HFFc6 (cell line): ENCODE results near the gene RPS6KA5. TPM values are rescaled to one million over a fixed set of nuclear protein-coding genes. Genes with fewer than 3 reads are reported as not detected.
"Not testable (repeated sequence)": the region's sequence is repeated elsewhere in the genome, so short reads cannot be mapped to it uniquely, and the experiment has no call there.

Experiments
- DNase-seq: peaks from one replicate; pipeline ENCODE4 v3.0.0-alpha.2; 2018
- H3K27ac Mint-ChIP-seq: 2 replicates; pipeline ENCODE4 v1.8.0; 2020; ENCODE audit warnings: mild to moderate bottlenecking, mixed read lengths
- H3K27me3 Mint-ChIP-seq: 2 replicates; pipeline ENCODE4 v1.8.0; 2021; ENCODE audit warnings: mild to moderate bottlenecking, moderate library complexity, mixed read lengths; ENCODE audit not compliant: insufficient read depth
- H3K36me3 Mint-ChIP-seq: 2 replicates; pipeline ENCODE4 v1.8.0; 2021; ENCODE audit warnings: low read depth, mixed read lengths
- H3K4me1 Mint-ChIP-seq: 2 replicates; pipeline ENCODE4 v1.8.0; 2020; ENCODE audit warnings: low read depth, mixed read lengths
- H3K4me3 Mint-ChIP-seq: 2 replicates; pipeline ENCODE4 v1.8.0; 2020; ENCODE audit warnings: mild to moderate bottlenecking, moderate library complexity, mixed read lengths
- H3K9me3 Mint-ChIP-seq: 2 replicates; pipeline ENCODE4 v1.8.0; 2020; ENCODE audit warnings: mild to moderate bottlenecking, mixed read lengths
- CTCF ChIP-seq: fragments of 200-600 bp; sonication (generic); IDR thresholded peaks from 2 replicates; pipeline ENCODE4 v1.5.0; 2021; ENCODE audit warnings: antibody characterized with exemption, mild to moderate bottlenecking
- total RNA-seq, 6 experiments: library from RNA; stranded (reverse); fragmentation: NEBNext Ultra II Directional; extraction: Animal tissue kit (Norgen Biotek cat#: 25700); gene quantifications; 2 replicates in 1 of 6; 3 replicates in 5 of 6; pipeline ENCODE4 v1.2.3, GENCODE V29; 2021

RPS6KA5 gene
- total RNA-seq, 6 experiments from 2014 or later: 0.36 to 0.91 (median 0.48) TPM

- H3K4me1 Mint-ChIP-seq: no peaks in the 10 kb centered on the region
- H3K27ac Mint-ChIP-seq: no peak overlapping the region
- H3K36me3 Mint-ChIP-seq: no peaks in the 10 kb centered on the region
- peaks cover 7% of the 10 kb centered on the region for H3K27me3 Mint-ChIP-seq
- no peak for DNase-seq
- TF ChIP-seq CTCF: no peak
- no peak overlapping the region for H3K4me3 Mint-ChIP-seq
- H3K9me3 Mint-ChIP-seq: no peaks in the 10 kb centered on the region
These were observed 19.0 kb downstream of the RPS6KA5 start for GRCh38 chr14:91041450-91041849.

- no peaks in the 10 kb centered on the region for H3K4me1 Mint-ChIP-seq
- no peaks in the 10 kb centered on the region for H3K9me3 Mint-ChIP-seq
- no peak for DNase-seq
- H3K27ac Mint-ChIP-seq: no peak overlapping the region
- no peak overlapping the region for H3K4me3 Mint-ChIP-seq
- no peaks in the 10 kb centered on the region for H3K36me3 Mint-ChIP-seq
- peaks cover 7% of the 10 kb centered on the region for H3K27me3 Mint-ChIP-seq
- no peak for TF ChIP-seq CTCF
These were observed 19.9 kb downstream of the RPS6KA5 start for GRCh38 chr14:91040545-91040944.

GRCh38 chr14:91038439-91038838 is 22.0 kb downstream of the RPS6KA5 start:
- Mint-ChIP-seq H3K4me3 (no peak overlapping the region), H3K27me3 (peaks cover 7% of the 10 kb centered on the region), H3K27ac (no peak overlapping the region), H3K4me1 (no peaks in the 10 kb centered on the region), H3K36me3 (no peaks in the 10 kb centered on the region), H3K9me3 (no peaks in the 10 kb centered on the region)
- TF ChIP-seq CTCF: no peak
- no peak for DNase-seq

- Mint-ChIP-seq H3K4me1 (no peaks in the 10 kb centered on the region), H3K4me3 (no peak overlapping the region), H3K36me3 (no peaks in the 10 kb centered on the region), H3K9me3 (no peaks in the 10 kb centered on the region), H3K27ac (no peak overlapping the region), H3K27me3 (peaks cover 5% of the 10 kb centered on the region)
- no peak for DNase-seq
- no peak for TF ChIP-seq CTCF
These were observed 23.5 kb downstream of the RPS6KA5 start for GRCh38 chr14:91036741-91037469.

- no peaks in the 10 kb centered on the region for H3K9me3 Mint-ChIP-seq
- no peak overlapping the region for H3K4me3 Mint-ChIP-seq
- no peak for TF ChIP-seq CTCF
- H3K27me3 Mint-ChIP-seq: peaks cover 5% of the 10 kb centered on the region
- no peak for DNase-seq
- no peak overlapping the region for H3K27ac Mint-ChIP-seq
- H3K4me1 Mint-ChIP-seq: no peaks in the 10 kb centered on the region
- no peaks in the 10 kb centered on the region for H3K36me3 Mint-ChIP-seq
These were observed 24.6 kb downstream of the RPS6KA5 start for GRCh38 chr14:91035855-91036254.

- H3K4me3 Mint-ChIP-seq, H3K27ac Mint-ChIP-seq, H3K9me3 Mint-ChIP-seq, H3K4me1 Mint-ChIP-seq, H3K27me3 Mint-ChIP-seq, DNase-seq, H3K36me3 Mint-ChIP-seq: not testable (repeated sequence)
These were observed 26.1 kb downstream of the RPS6KA5 start for GRCh38 chr14:91034379-91034778.
